DMS114 treated with DMSO at 0.1 percent for 48 hours (cell line): Measurements from ENCODE around the gene BNC2.
"Not testable (repeated sequence)": the region's sequence is repeated elsewhere in the genome, so short reads cannot be mapped to it uniquely, and the experiment has no call there.

Experiments
- DNase-seq: peaks from one replicate; lab custom pipeline; 2025; ENCODE audit not compliant: unreplicated experiment; lab: John Stamatoyannopoulos, UW

The BNC2 gene

GRCh38 chr9:16469184-16469583 lies 401.3 kb downstream of the BNC2 start:
- DNase-seq = no peak

- no peak for DNase-seq
Measured at GRCh38 chr9:16461851-16462250, 408.6 kb downstream of the BNC2 start.

- no peak for DNase-seq
Measured at GRCh38 chr9:16461137-16461840, 409.2 kb downstream of the BNC2 start.

- no peak for DNase-seq
Measured at GRCh38 chr9:16460696-16461095, 409.8 kb downstream of the BNC2 start.

- no peak for DNase-seq
Measured at GRCh38 chr9:16459421-16460148, 410.9 kb downstream of the BNC2 start.

GRCh38 chr9:16458696-16459420 lies 411.6 kb downstream of the BNC2 start:
- DNase-seq = no peak

- DNase-seq = no peak
Measured at GRCh38 chr9:16455842-16456241, 414.6 kb downstream of the BNC2 start.

GRCh38 chr9:16453390-16453789 lies 417.1 kb downstream of the BNC2 start:
- DNase-seq = no peak

- no peak for DNase-seq
Measured at GRCh38 chr9:16450578-16450977, 419.9 kb downstream of the BNC2 start.

- no peak for DNase-seq
Measured at GRCh38 chr9:16450043-16450442, 420.4 kb downstream of the BNC2 start.

- DNase-seq = no peak
Measured at GRCh38 chr9:16449076-16449730, 421.3 kb downstream of the BNC2 start.

- DNase-seq = no peak
Measured at GRCh38 chr9:16447946-16448345, 422.5 kb downstream of the BNC2 start.

- DNase-seq = no peak
Measured at GRCh38 chr9:16446636-16447035, 423.8 kb downstream of the BNC2 start.

- no peak for DNase-seq
Measured at GRCh38 chr9:16445141-16445920, 425.1 kb downstream of the BNC2 start.

- no peak for DNase-seq
Measured at GRCh38 chr9:16442622-16443021, 427.8 kb downstream of the BNC2 start.

GRCh38 chr9:16441791-16442190 lies 428.7 kb downstream of the BNC2 start:
- no peak for DNase-seq

- not testable (repeated sequence) for DNase-seq
Measured at GRCh38 chr9:16438831-16439230, 431.6 kb downstream of the BNC2 start.

- DNase-seq = no peak
Measured at GRCh38 chr9:16436545-16436944, 433.9 kb downstream of the BNC2 start.

GRCh38 chr9:16434526-16434925 lies 435.9 kb downstream of the BNC2 start:
- no peak for DNase-seq

- DNase-seq = no peak
Measured at GRCh38 chr9:16433494-16433893, 437.0 kb downstream of the BNC2 start.
